Memory B cell (primary cell): Measurements from ENCODE around the gene IL20.
"Not testable (repeated sequence)": the region's sequence is repeated elsewhere in the genome, so short reads cannot be mapped to it uniquely, and the experiment has no call there.

Experiments
- ATAC-seq: fragments of 150-1000 bp; cut with Tn5 transposase; 2 replicates; pipeline ENCODE4 v1.10.0; 2021; ENCODE audit warnings: low read depth, mild to moderate bottlenecking, moderate library complexity
- DNase-seq, 2 donors: peaks; one replicate each; pipeline ENCODE4 v3.0.0; 2022; ENCODE audit warnings: low spot score in 2 of 2
- H3K27ac Mint-ChIP-seq: one replicate; pipeline ENCODE4 v1.8.0; 2022; ENCODE audit warnings: mild to moderate bottlenecking, moderate library complexity, mixed read lengths
- H3K27me3 Mint-ChIP-seq: one replicate; pipeline ENCODE4 v1.8.0; 2022; ENCODE audit warnings: mixed read lengths
- H3K36me3 Mint-ChIP-seq: one replicate; pipeline ENCODE4 v1.8.0; 2022; ENCODE audit warnings: mild to moderate bottlenecking, mixed read lengths
- H3K4me1 Mint-ChIP-seq: one replicate; pipeline ENCODE4 v1.8.0; 2022; ENCODE audit warnings: mixed read lengths
- H3K4me3 Mint-ChIP-seq: one replicate; pipeline ENCODE4 v1.8.0; 2022; ENCODE audit warnings: mild to moderate bottlenecking, moderate library complexity, mixed read lengths
- H3K9me3 Mint-ChIP-seq: one replicate; pipeline ENCODE4 v1.8.0; 2022; ENCODE audit warnings: mixed read lengths

Gene IL20

DNA sequence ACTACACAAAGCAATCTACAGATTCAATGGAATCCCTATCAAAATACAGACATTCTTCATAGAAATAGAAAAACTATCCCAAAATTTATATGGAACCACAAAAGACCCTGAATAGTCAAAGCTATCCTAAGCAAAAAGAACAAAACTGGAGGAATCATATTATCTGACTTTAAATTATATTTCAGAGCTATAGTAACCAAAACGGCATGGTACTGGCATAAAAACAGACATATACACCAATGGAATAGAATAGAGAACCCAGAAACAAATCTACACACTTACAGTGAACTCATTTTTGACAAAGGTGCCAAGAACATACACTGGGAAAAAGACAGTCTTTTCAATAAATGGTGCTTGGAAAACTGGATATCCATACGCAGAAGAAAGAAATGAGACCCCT, 12.8 kb upstream of the IL20 start:
- not testable (repeated sequence) for H3K27ac Mint-ChIP-seq, H3K4me3 Mint-ChIP-seq, DNase-seq, H3K4me1 Mint-ChIP-seq, H3K27me3 Mint-ChIP-seq, H3K9me3 Mint-ChIP-seq, H3K36me3 Mint-ChIP-seq, ATAC-seq

DNA sequence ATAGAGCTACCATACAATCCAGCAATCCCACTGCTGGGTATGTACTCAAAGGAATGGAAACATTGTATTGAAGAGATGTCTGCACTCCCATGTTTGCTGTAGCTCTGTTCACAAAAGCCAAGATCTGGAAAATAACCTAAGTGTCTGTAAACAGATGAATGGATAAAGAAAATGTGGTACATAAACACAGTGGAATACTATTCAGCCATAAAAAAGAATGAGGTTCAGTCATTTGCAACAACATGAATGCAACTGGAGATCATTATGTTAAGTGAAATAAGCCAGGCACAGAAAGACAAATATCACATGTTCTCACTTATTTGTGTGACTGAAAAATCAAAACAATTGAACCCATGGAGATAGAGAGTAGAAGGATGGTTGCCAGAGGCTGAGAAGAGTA, 11.7 kb upstream of the IL20 start:
- not testable (repeated sequence) for H3K9me3 Mint-ChIP-seq, H3K4me3 Mint-ChIP-seq, H3K36me3 Mint-ChIP-seq, H3K4me1 Mint-ChIP-seq, ATAC-seq, DNase-seq, H3K27ac Mint-ChIP-seq, H3K27me3 Mint-ChIP-seq

DNA sequence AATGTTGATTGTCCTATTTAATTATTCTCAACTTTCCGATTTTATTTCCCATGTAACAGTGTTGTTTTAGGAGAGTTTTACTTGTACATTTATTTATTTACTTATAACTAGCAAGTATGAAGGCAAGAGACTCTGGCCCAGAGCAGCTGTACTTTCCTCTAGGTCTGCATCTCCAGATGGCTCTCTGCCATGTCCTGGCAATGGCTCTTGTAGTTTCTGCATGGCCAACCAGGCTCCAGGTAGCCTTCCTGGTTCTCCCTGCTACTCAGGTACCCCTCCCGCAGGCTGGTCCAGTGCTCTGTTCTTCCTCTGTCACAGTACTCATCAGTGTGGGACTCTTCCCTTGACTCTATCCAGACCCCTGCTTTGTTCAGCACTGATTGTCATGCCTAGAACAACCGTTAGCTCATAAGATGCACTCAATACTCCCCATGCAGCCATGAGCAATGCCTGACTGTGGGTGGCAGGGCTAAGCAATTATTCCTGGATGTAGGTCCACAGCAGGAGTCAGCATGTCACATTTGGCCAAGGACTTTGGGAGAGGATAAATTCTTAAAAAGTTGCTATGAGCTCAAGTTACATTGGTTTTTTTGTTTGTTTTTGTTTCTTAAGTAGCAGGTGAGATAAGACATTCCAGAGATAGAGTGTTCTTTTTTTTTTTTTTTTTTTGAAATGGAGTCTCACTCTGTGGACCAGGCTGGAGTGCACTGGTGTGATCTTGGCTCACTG, 10.9 kb upstream of the IL20 start:
- Mint-ChIP-seq H3K27me3 (peaks cover 1% of the 10 kb centered on the region), H3K36me3 (no peaks in the 10 kb centered on the region), H3K9me3 (no peaks in the 10 kb centered on the region), H3K4me3 (no peak overlapping the region), H3K27ac (no peak overlapping the region), H3K4me1 (peaks cover 10% of the 10 kb centered on the region)
- ATAC-seq: no peak
- DNase-seq: no peak

DNA sequence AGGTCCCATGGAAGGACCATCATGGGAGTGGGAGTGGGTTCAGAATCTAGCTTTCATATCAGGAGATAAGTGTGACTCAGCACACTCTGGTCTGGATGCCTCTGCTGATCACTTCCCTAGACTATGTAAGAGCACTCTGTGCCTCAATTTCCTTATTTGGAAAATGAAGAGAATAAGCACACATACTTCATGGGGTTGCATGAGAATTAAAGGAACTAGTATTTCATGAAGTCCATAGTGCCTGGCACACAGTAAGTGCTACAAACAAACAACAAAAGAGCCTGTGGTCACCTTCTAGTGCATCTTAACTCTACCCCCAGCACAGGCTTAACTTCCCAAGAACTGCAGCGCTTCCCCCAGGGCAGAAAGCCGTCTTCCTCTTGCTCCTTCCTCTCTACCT, 9.6 kb upstream of the IL20 start:
- Mint-ChIP-seq H3K27me3 (peaks cover 3% of the 10 kb centered on the region), H3K27ac (no peak overlapping the region), H3K9me3 (no peaks in the 10 kb centered on the region), H3K4me3 (no peak overlapping the region), H3K4me1 (peaks cover 10% of the 10 kb centered on the region), H3K36me3 (no peaks in the 10 kb centered on the region)
- no peak for DNase-seq
- ATAC-seq: no peak

DNA sequence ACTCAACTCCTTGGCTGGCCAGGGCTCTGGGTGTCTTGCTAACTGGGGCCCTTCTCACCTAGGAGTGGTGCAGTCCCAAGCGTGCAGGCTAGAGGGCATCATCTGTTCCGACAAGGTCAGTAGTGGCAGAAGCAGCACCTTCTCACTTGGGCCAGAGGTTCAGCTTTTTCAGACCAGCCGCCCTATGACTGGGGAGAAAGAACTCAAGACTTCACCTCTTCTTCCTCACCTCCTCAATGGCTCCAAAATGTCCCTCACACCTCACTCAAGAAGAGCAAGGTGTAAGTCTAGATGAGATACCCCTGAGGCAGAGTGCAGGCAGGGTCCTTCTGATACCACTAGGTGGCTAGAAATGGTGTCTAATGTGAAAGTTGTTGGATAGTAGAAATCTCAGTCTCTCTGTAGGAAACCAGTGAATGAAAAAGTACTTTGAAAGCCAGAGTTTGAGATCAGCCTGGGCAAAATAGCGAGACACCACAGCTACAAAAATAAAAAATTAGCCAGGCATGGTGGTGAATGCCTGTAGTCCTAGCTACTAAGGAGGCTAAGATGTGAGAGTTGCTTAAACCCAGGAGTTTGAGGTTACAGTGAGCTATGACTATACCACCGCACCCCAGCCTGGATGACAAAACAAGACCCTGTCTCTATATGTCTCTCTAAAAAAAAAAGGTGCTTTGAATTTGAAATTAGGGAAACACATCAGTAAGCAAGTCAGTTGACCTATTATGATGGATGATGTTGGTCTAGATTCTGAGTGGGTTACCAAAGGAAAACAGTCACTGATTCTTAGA, 8.6 kb upstream of the IL20 start:
- peak; percentile 83 for ATAC-seq
- DNase-seq: peak in 1 of 2 donors; percentile 21
- Mint-ChIP-seq H3K4me3 (no peak overlapping the region), H3K27ac (no peak overlapping the region), H3K27me3 (peaks cover 6% of the 10 kb centered on the region), H3K4me1 (peaks cover 10% of the 10 kb centered on the region), H3K36me3 (peaks cover 2% of the 10 kb centered on the region), H3K9me3 (no peaks in the 10 kb centered on the region)

DNA sequence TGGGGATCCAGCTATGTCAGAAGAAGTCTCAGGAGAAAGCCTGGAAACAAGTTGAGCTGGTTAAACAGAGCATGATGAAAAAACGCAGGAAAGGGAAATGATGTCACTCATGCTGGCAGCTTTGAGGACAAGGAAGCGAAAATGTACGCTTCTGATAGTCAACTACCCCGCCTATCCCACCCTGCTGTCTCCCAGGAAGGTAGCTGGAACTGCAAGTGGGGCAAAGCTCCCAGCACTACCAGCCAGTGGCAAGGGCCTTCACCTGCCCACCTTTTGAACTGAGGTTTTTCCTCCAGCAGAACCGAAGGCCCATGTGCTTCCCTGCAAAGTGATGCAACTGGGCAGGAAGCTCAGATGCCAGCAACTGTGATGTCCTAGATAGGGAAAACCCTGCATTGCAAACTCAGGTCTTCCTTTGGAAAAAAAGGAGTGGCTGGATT, 6.3 kb upstream of the IL20 start:
- no peak for ATAC-seq
- Mint-ChIP-seq H3K9me3 (no peaks in the 10 kb centered on the region), H3K4me1 (peaks cover 10% of the 10 kb centered on the region), H3K4me3 (no peak overlapping the region), H3K36me3 (peaks cover 2% of the 10 kb centered on the region), H3K27me3 (peaks cover 8% of the 10 kb centered on the region), H3K27ac (no peak overlapping the region)
- no peak for DNase-seq

DNA sequence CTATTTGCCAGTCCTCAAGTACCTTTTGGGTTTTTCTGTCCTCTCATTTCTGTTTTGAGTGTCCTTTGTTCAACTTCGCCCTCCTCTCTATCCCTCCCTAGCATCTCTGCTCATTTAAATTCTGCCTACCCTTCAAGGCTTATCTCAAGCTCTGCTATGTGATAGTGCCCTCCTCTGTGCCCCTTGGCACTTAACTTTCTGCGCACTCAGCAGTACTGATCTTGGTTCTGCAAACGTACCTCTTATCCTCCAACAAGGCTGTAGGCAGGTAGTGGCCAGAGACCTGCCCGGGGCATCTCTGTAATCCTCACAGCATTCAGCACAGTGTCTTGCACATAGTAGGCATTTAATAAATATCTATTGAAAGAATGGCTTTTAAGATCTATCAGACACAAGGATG, 5.3 kb upstream of the IL20 start:
- no peak for ATAC-seq
- Mint-ChIP-seq H3K9me3 (no peaks in the 10 kb centered on the region), H3K27ac (no peak overlapping the region), H3K36me3 (peaks cover 2% of the 10 kb centered on the region), H3K27me3 (peaks cover 10% of the 10 kb centered on the region), H3K4me3 (no peak overlapping the region), H3K4me1 (peaks cover 14% of the 10 kb centered on the region)
- DNase-seq: no peak

DNA sequence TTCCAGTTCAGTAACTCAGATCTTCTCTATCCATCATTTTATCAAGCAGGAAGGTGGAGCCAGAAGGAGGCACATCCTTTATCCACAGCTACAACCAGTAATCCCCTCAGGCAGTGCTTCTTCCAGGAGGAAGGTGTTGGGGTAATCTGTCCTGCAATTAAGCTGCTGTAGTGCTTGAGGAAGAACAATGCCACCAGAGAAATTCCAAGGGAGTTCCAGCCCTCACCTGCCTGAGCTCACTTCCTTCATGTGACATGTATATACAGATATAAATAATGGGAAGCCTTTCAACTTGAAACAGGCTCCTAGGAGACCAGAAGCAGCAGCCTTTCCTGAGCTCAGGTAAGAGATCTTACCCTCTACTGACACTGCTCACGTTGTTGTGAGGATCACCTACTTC, 2.2 kb upstream of the IL20 start:
- peaks cover 2% of the 10 kb centered on the region for H3K36me3 Mint-ChIP-seq
- H3K4me1 Mint-ChIP-seq: peaks cover 10% of the 10 kb centered on the region
- no peak for DNase-seq
- H3K27ac Mint-ChIP-seq: no peak overlapping the region
- H3K27me3 Mint-ChIP-seq: peaks cover 10% of the 10 kb centered on the region
- ATAC-seq: no peak
- no peak overlapping the region for H3K4me3 Mint-ChIP-seq
- H3K9me3 Mint-ChIP-seq: no peaks in the 10 kb centered on the region

DNA sequence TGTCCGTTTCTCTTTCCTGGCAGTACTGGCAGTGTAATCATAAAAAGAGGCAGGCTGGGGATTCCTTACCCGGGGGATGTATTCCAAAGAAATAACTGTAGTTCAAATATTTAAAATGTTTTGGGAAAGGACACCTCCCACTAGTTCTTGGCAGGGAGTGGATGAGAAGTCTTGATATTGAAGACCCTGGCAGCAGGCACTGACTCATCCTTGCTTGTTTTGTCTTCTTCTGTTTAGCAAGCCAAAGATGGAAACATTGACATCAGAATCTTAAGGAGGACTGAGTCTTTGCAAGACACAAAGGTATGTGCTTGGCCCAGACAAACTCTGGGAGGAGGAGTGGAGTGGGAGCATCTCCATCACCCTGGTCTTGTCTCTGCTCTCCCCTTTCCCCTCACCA, 639 bp downstream of the IL20 start:
- ATAC-seq (no peak), DNase-seq (no peak)
- Mint-ChIP-seq H3K9me3 (no peaks in the 10 kb centered on the region), H3K27me3 (peaks cover 13% of the 10 kb centered on the region), H3K27ac (no peak overlapping the region), H3K36me3 (peaks cover 3% of the 10 kb centered on the region), H3K4me3 (no peak overlapping the region), H3K4me1 (peaks cover 8% of the 10 kb centered on the region)

DNA sequence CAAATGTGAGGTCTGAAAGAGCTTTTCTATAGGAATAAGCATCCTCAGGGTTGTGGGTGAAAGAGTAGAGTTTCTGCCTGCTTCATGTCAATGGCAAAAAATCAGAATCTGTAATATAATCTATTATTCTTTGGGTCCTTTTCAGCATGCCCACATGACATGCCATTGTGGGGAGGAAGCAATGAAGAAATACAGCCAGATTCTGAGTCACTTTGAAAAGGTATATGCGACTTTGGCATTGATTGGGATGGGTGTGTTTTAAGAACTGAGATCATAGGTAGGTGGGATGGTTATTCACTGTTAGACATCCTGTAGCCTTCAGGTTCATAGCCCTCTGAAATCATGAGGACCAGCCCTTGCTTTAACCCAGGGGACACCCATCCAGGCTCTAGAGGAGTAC, 1.8 kb downstream of the IL20 start:
- no peaks in the 10 kb centered on the region for H3K9me3 Mint-ChIP-seq
- peaks cover 8% of the 10 kb centered on the region for H3K4me1 Mint-ChIP-seq
- no peak for DNase-seq
- ATAC-seq: no peak
- H3K36me3 Mint-ChIP-seq: peaks cover 2% of the 10 kb centered on the region
- H3K4me3 Mint-ChIP-seq: no peak overlapping the region
- H3K27ac Mint-ChIP-seq: no peak overlapping the region
- peaks cover 10% of the 10 kb centered on the region for H3K27me3 Mint-ChIP-seq

DNA sequence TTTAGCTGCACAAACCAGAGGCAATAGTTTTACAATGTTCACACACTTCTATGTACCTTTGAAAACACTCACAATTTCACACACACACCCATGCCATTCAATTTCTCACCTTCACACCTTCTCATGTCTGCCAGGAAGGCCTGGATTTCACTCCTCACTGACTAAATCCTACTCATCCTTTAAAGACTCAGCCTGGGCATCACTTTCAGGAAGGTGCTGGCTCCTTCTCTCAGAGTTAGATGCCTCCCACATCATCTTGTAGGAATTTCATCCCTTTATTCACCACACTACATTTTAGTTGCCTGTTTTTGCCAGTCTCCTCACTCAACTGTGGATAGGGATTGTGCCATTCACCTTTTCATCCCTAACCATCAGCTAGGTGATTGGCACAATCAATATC, 2.3 kb downstream of the IL20 start:
- Mint-ChIP-seq H3K27me3 (peaks cover 10% of the 10 kb centered on the region), H3K9me3 (no peaks in the 10 kb centered on the region), H3K36me3 (peaks cover 2% of the 10 kb centered on the region), H3K27ac (no peak overlapping the region), H3K4me1 (peaks cover 8% of the 10 kb centered on the region), H3K4me3 (no peak overlapping the region)
- ATAC-seq: no peak
- no peak for DNase-seq

DNA sequence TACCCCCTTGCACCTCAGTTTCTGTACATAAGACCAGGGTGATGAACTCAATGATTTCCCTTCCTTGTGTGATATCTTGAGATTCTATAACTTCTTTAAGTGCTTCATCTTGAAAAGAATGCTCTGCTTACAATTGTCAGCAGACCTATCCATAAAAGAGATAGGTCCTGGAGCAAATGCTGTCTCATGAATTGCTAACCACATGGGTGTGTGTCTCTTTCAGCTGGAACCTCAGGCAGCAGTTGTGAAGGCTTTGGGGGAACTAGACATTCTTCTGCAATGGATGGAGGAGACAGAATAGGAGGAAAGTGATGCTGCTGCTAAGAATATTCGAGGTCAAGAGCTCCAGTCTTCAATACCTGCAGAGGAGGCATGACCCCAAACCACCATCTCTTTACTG, 2.8 kb downstream of the IL20 start:
- H3K4me1 Mint-ChIP-seq: peaks cover 8% of the 10 kb centered on the region

DNA sequence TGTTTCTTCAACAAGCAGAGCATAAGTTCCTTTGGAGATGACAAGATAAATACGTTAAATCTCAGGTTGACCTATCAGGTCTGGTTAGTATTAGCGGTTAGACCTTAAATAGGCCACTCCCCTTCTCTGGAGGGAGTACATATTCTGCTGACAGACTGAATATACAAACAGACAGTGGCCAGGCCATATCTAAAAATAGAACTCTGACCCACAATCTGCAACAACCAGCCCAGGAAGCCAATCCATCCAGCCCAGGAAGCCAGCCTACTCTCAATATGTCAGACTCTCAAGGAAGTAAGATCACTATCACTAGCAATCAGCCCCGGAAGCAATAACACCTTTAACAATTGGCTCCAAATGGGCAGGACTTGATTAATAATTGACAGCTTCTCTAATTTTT, 6.7 kb downstream of the IL20 start:
- Mint-ChIP-seq H3K36me3 (peaks cover 9% of the 10 kb centered on the region), H3K4me3 (no peak overlapping the region), H3K27me3 (peaks cover 6% of the 10 kb centered on the region), H3K4me1 (peaks cover 3% of the 10 kb centered on the region), H3K9me3 (peaks cover 3% of the 10 kb centered on the region), H3K27ac (no peak overlapping the region)
- DNase-seq (no peak), ATAC-seq (no peak)

More for the DNA sequence above, 2.8 kb downstream of the IL20 start:
- Mint-ChIP-seq H3K27me3 (peaks cover 8% of the 10 kb centered on the region), H3K36me3 (peaks cover 2% of the 10 kb centered on the region), H3K9me3 (no peaks in the 10 kb centered on the region), H3K4me3 (no peak overlapping the region), H3K27ac (no peak overlapping the region)
- DNase-seq: no peak
- no peak for ATAC-seq

DNA sequence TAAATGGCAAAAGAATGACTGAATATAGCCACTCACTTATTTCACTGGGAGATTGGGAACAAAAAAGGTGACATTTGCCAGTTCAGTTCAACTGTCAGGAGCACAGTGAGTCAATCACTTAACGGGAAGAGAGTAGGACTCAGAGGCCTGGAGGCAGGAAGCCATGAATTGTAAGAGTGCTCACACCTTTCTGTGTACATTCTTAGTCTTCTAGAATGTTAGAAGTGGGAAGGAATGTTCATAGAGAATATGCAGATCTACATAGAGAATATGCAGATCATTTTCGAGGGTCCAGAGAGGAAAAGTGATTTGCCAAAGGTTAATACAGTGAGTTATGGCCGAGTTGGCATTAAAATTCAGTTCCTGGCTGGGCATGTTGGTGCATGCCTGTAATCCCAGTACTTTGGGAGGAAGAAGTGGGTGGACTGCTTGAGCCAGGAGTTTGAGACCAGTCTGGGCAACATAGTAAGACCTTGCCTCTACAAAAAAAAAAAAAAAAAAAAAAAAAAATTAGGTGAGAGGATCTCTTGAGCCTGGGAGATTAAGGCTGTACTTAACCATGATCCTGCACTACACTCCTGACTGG, 8.3 kb downstream of the IL20 start:
- peaks cover 9% of the 10 kb centered on the region for H3K36me3 Mint-ChIP-seq
- DNase-seq (no peak), ATAC-seq (no peak)
- no peaks in the 10 kb centered on the region for H3K4me1 Mint-ChIP-seq
- H3K27ac Mint-ChIP-seq: no peak overlapping the region
- peaks cover 6% of the 10 kb centered on the region for H3K27me3 Mint-ChIP-seq
- peaks cover 3% of the 10 kb centered on the region for H3K9me3 Mint-ChIP-seq
- H3K4me3 Mint-ChIP-seq: no peak overlapping the region
